Fibroblast of lung (primary cell): Measurements from ENCODE around the gene ATP6V1A.
A peak's percentile ranks its signal among the peaks of the same experiment; 100 is the strongest.

ENCODE experiments used
- CTCF ChIP-seq, 2 donors: IDR thresholded peaks in 1 of 2; conservative IDR thresholded peaks in 1 of 2; 1 replicate in 1 of 2; 2 replicates in 1 of 2; pipeline ENCODE4 v1.5.1; 2011 to 2012; ENCODE audit warnings: low read length in 2 of 2, control low read depth in 1 of 2, inconsistent platforms in 1 of 2, low read depth in 1 of 2, mild to moderate bottlenecking in 1 of 2
- EZH2 ChIP-seq: IDR thresholded peaks from 2 replicates; pipeline ENCODE4 v1.5.1; 2012; ENCODE audit warnings: low read length, control low read depth, mild to moderate bottlenecking; ENCODE audit errors: missing control alignments

GRCh38 chr3:113838631-113839209, 91.9 kb downstream of the ATP6V1A start, which contains the start of gene GRAMD1C:
- TF ChIP-seq CTCF (conservative IDR thresholded peaks at IDR 0.05 in 1 of 2, IDR thresholded peaks at IDR 0.05 in 1 of 2; ENCODE audit: low read depth in 1 of 2, low read length in 2 of 2) (peak; percentile 79 to 83), EZH2 (no peak)
